Measurements from ENCODE around the gene ZCCHC10.
"Not testable (repeated sequence)": the region's sequence is repeated elsewhere in the genome, so short reads cannot be mapped to it uniquely, and the experiment has no call there.

Gene ZCCHC10

DNA sequence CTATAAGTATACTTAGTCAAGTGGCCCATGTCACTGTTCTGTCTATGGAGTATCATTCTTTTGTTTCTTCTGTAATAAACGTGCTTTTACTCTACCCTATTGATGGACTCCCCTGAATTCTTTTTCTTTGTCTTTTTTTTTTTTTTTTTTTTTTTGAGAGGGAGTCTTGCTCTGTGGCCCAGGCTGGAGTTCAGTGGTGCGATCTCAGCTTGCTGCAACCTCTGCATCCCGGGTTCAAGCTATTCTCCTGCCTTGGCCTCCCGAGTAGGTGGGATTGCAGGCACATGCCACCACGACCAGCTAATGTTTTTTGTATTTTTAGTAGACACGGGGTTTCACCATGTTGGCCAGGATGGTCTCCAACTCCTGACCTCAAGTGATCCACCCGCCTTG lies 53.9 kb downstream of the ZCCHC10 start:
- DNase-seq, result not testable (repeated sequence)

- no peak for DNase-seq
Measured at GRCh38 chr5:132971483-132972435, 54.6 kb downstream of the ZCCHC10 start.

- DNase-seq, result no peak
Measured at GRCh38 chr5:132965120-132965519, 61.2 kb downstream of the ZCCHC10 start.

DNA sequence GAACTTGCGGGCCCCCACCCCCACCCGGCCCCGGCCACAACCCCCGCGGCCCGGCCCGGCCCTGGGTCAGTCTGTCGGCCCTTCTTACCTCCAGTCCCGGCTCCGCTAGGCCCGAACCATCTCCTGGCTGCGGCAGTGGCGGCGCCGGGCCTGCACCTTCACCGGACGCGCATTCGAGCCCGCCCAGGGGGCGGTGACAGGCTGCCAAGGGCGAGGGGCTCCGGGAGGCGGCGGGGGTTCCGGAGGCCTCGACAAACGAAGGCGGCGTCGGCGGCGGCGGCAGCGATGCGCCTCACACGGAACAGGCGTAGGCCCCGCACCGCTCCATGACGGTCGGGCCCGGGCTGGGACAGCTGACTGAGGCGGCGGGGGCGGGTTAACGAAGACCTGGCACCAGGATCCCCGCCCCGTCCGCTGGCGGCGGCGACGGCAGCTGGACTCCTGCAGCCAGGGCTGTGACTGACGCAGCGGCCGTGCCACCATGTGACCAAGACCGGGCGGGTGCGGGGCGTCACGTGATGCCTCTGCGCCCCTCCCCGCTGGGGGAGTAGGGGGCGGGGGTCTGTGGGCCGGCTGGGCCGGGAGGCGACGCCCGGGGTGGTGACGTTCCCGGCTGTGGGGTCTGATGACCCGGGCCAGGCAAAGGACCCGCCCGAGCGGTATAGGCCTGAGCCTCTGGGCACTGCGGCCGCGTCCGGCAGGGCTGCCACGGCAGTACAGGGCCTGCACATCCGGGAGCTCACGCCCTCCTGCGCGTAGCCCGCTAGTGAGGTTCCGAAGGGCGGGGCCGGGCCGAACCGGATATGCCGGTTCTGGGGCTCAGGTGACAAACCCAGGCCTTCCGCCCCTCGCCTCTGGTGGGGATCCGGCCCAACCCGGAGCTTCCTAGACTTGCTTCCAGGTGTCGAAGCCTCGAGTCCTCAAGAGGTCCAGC lies 62.9 kb downstream of the ZCCHC10 start, which contains the start of gene AFF4:
TSS of gene AFF4 (minus strand) at position 464 of the 934 bp plus-strand sequence. CDS start 26,445 bp downstream, outside the sequence.
- peak; percentile 98 for DNase-seq

GRCh38 chr5:132962429-132963021 lies 63.8 kb downstream of the ZCCHC10 start:
- DNase-seq, result peak; percentile 47

GRCh38 chr5:132961887-132962286 lies 64.5 kb downstream of the ZCCHC10 start:
- DNase-seq, result peak; percentile 3

DNA sequence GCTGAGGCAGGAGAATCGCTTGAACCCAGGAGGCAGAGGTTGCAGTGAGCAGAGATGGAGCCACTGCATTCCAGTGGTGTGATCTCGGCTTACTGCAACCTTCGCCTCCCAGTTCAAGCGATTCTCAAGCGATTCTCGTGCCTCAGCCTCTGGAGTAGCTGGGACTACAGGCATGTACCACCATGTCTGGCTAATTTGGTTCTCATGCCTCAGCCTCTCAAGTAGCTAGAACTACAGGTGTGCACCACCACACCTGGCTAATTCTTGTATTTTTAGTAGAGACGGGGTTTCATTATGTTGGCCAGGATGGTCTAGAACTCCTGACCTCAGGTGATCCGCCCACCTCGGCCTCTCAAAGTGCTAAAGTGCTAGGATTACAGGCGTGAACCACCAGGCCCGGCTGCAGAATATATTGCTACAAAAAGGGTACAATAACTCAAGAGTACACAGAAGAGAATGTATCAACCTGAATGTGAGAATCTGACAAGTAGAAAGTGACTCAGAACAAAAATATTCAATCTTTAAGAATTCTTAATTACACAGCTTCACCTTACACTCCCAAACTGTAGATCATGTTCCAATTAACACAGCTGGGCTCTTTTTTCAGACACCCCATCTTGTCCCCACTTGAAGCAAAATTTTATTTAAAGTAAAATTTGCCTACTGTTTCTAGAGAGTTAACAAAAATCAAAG lies 65.1 kb downstream of the ZCCHC10 start:
- DNase-seq, result not testable (repeated sequence)

- DNase-seq, result not testable (repeated sequence)
Measured at GRCh38 chr5:132956166-132956799, 70.1 kb downstream of the ZCCHC10 start.

- DNase-seq, result no peak
Measured at GRCh38 chr5:132953710-132954109, 72.6 kb downstream of the ZCCHC10 start.

GRCh38 chr5:132952829-132953228 lies 73.5 kb downstream of the ZCCHC10 start:
- no peak for DNase-seq

DNA sequence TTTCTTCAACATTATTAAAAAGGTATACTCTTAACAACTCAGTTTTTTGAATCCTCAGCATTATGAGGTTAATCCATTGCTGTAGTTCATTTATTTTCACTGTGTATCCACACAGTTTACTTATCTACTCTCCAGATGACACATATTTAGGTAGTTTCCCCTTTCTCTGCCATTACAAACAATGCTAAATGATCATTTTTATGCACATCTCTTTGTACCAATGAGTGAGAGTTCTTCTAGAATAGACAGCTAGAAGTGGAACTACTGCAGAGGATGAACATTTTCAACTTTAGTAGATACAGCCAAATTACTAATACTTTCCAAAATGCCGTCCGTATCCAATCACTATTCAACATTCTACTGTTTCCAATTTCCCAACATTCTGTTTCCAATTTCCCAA lies 74.5 kb downstream of the ZCCHC10 start:
- no peak for DNase-seq

- DNase-seq, result no peak
Measured at GRCh38 chr5:132949136-132949535, 77.2 kb downstream of the ZCCHC10 start.

DNA sequence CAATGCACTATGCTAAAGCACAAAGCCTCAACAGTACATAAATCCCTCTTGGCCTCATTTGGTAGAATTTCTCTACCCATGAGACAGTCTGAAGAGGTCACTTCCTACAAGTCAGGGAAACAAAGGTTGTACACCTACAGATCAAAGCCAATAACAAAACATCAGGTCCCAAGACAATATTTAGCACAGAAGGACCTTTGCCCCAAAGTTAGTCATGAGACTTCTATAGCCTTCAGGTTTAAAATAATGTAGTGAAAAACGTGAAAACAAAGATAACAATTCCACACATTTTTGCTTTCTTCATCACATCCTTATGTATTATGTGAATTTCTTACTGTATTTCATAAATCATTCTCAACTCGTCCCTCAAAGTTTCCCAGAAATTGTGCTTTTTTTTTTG lies 78.7 kb downstream of the ZCCHC10 start:
- DNase-seq, result no peak

Data from midbrain (tissue), 1 donor.